BJ (cell line): ENCODE data around the gene CENPM. TPM values are rescaled to one million over a fixed set of nuclear protein-coding genes. Genes with fewer than 3 reads are reported as not detected.
A peak's percentile ranks its signal among the peaks of the same experiment; 100 is the strongest.

ENCODE experiments used
- CTCF ChIA-PET: fragments of 350-600 bp; formaldehyde crosslinking; extraction: SDS; loops from one replicate; lab custom pipeline; 2021; ENCODE audit warnings: antibody characterized with exemption, inconsistent platforms; lab: Yijun Ruan, JAX
- POLR2A ChIA-PET: fragments of 300-600 bp; sonication (Branson Sonifier 250); formaldehyde crosslinking; extraction: SDS; loops from one replicate; lab custom pipeline; 2021; ENCODE audit warnings: antibody characterized with exemption; lab: Charles Lee
- DNase-seq: peaks from one replicate; pipeline ENCODE4 v3.0.0-alpha.2; 2011; ENCODE audit warnings: low read depth
- H3K27me3 ChIP-seq: 2 replicates; pipeline ENCODE4 v1.6.0; 2011; ENCODE audit warnings: low read length; ENCODE audit not compliant: control insufficient read depth, insufficient read depth
- H3K36me3 ChIP-seq: 2 replicates; pipeline ENCODE4 v1.5.1; 2011; ENCODE audit warnings: low read length; ENCODE audit not compliant: control insufficient read depth, insufficient read depth
- H3K4me3 ChIP-seq: 2 replicates; pipeline ENCODE4 v1.5.1; 2011; ENCODE audit warnings: low read depth, mild to moderate bottlenecking, control low read depth, low read length
- CTCF ChIP-seq: IDR thresholded peaks from 2 replicates; pipeline ENCODE4 v1.5.1; 2011; ENCODE audit warnings: low read depth, mild to moderate bottlenecking, control low read depth, inconsistent platforms, low read length, moderate library complexity; ENCODE audit not compliant: insufficient read depth
- polyA plus RNA-seq: library from polyadenylated mRNA; depleted of rRNA; stranded (reverse); fragments of >200 nt; gene quantifications from 2 replicates; pipeline ENCODE4 v1.2.3, GENCODE V29; 2011

The CENPM gene
- polyA plus RNA-seq, 1 experiment = 30.4 TPM

DNA sequence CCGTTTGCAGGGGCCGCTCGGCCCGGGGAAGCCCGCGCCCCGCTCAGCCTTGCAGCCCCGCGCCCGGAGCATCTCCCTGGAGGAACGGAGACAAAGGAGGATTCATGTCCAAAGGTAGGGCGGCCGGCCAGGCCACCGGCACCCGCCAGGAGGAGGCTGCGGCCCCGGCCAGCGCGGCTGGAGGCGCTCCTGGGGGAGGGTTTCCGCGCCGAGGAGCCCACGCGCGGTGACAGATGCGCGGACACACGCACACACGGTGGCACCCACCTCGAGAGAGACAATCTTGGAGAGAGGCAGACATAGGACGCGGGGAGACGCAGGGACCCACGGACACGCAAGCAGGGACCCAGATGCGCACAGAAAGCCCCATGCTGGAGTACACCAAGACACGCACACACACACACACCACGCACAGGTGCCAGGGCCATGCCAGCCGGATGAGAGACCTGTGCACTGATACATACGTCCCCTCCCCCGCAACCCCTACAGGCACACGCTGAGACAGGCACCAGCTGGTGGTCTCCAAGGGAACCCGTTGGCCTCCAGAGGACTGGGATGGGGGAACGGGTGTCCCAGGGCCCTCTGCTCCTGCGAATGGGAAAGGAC lies 30.1 kb upstream of the CENPM start:
- H3K4me3 ChIP-seq = peak overlapping the region; percentile 23
- CTCF ChIA-PET = no interaction called here
- no peaks in the 10 kb centered on the region for H3K36me3 ChIP-seq
- H3K27me3 ChIP-seq = peaks cover 38% of the 10 kb centered on the region
- POLR2A ChIA-PET = no interaction called here
- no peak for TF ChIP-seq CTCF
- DNase-seq = no peak

DNA sequence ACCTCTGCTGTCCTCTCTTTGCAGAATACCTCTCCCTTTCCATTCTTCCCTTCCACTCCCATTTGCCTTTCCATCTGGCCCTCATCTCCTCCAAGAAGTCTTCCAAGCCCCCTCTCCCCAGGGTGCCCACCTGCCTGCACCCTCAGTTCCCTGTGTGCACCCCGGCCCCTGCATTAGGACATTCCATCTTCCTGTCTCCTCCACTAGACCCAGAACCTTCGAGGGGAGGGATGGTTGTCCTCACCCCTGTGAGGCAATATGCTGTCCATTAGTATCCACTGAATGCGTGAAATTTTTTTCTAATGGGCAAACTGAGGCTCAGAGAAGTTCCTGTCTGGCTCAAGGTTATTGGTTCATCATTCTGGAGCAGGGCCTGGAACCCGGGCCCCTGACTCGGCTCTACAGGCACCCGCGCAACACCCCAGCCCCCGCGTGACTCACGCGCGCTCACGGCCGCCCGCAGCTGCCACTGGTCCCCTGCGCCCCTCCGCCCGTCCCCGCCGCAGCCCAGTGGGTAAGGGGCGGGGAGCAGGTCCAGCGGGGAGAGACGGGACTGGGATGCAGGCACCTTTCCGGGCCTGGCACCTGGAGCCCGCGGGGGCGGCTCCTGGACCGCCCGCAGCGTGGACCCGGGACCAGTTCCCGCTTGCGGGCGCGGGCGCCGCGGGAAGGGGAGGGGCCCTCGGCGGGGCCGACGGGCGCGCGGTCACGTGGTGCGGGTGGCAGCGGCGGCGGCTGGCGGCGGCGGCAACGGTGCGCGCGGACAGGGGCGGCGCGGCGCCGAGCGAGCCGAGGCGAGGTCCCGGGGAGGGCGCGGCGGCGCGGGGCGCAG lies 29.3 kb upstream of the CENPM start:
- peaks cover 38% of the 10 kb centered on the region for H3K27me3 ChIP-seq
- CTCF ChIA-PET = no interaction called here
- no peak for DNase-seq
- no peaks in the 10 kb centered on the region for H3K36me3 ChIP-seq
- POLR2A ChIA-PET = no interaction called here
- H3K4me3 ChIP-seq = peak overlapping the region; percentile 33
- no peak for TF ChIP-seq CTCF

GRCh38 chr22:41975299-41976069 lies 28.5 kb upstream of the CENPM start:
- DNase-seq = no peak
- H3K36me3 ChIP-seq = no peaks in the 10 kb centered on the region
- H3K4me3 ChIP-seq = no peak overlapping the region
- TF ChIP-seq CTCF = no peak
- ChIA-PET CTCF (no interaction called here), POLR2A (no interaction called here)
- peaks cover 34% of the 10 kb centered on the region for H3K27me3 ChIP-seq

DNA sequence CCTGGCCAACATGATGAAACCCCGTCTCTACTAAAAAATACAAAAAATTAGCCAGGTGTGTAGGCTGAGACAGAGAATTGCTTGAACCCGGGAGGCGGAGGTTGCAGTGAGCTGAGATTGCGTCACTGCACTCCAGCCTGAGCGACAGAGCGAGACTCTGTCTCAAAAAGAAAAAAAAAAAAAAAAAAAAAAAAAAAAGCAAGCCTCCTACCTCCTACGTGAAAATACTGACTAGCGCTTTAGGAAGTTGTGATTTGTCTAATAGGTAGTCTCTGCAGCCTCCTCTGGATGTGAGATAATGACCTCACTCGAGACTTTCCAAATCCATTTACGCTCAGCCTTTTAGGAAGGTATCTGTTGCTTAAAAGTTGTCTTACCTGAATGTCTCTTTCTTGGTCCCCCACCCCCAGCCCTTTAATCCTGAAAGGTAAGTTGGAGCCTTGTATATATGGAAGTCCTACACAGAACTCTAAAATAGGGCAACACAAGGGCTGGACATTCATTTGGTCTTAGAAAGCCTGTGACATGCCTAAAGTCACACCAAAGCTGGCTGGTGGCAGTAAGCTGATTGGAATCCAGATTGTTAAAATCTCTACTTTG lies 27.8 kb upstream of the CENPM start:
- H3K4me3 ChIP-seq = no peak overlapping the region
- peaks cover 35% of the 10 kb centered on the region for H3K27me3 ChIP-seq
- H3K36me3 ChIP-seq = no peaks in the 10 kb centered on the region
- ChIA-PET CTCF (no interaction called here), POLR2A (no interaction called here)
- TF ChIP-seq CTCF = no peak
- DNase-seq = no peak
